ENCODE measurements around the gene PTPRT. TPM values are rescaled to one million over a fixed set of nuclear protein-coding genes. Genes with fewer than 3 reads are reported as not detected.

PTPRT gene
- total RNA-seq, 1 donor, result 0.72 TPM

- no peak overlapping the region for H3K4me3 ChIP-seq (ENCODE audit: low read depth, low read length)
- TF ChIP-seq, protein P1, sequence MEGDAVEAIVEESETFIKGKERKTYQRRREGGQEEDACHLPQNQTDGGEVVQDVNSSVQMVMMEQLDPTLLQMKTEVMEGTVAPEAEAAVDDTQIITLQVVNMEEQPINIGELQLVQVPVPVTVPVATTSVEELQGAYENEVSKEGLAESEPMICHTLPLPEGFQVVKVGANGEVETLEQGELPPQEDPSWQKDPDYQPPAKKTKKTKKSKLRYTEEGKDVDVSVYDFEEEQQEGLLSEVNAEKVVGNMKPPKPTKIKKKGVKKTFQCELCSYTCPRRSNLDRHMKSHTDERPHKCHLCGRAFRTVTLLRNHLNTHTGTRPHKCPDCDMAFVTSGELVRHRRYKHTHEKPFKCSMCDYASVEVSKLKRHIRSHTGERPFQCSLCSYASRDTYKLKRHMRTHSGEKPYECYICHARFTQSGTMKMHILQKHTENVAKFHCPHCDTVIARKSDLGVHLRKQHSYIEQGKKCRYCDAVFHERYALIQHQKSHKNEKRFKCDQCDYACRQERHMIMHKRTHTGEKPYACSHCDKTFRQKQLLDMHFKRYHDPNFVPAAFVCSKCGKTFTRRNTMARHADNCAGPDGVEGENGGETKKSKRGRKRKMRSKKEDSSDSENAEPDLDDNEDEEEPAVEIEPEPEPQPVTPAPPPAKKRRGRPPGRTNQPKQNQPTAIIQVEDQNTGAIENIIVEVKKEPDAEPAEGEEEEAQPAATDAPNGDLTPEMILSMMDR (IDR thresholded peaks at IDR 0.05; ENCODE audit: insufficient read depth, low read length), result no peak
- no peak for DNase-seq (ENCODE audit: low read depth)
Observed at GRCh38 chr20:42611889-42612837, 577.5 kb downstream of the PTPRT start.

DNA sequence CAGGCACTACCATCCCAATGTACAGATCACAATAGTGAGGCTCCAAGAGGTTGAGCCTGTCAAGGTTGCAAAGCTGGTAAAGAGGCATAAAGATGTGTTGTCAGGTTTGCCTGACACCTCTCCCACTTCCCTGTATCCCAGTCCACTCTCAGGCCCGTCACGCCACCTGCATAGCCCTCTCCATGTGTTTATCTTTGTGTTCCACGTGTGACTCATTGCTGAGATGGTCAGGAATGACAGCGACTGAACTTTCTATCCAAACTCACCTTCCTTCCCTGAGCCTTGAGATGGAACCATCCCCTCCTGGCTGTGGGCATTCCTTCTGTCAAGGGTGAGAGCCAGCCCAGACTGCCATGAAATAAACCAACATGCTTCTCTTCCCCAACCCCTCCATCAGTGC is 578.3 kb downstream of the PTPRT start:
- TF ChIP-seq, protein P1 (IDR thresholded peaks at IDR 0.05; ENCODE audit: insufficient read depth, low read length), result no peak
- H3K4me3 ChIP-seq (ENCODE audit: low read depth, low read length), result no peak overlapping the region
- DNase-seq (ENCODE audit: low read depth), result no peak

- TF ChIP-seq, protein P1 (IDR thresholded peaks at IDR 0.05; ENCODE audit: insufficient read depth, low read length), result no peak
- no peak for DNase-seq (ENCODE audit: low read depth)
Observed at GRCh38 chr20:42610070-42610469, 579.6 kb downstream of the PTPRT start.

GRCh38 chr20:42609618-42610017 is 580.1 kb downstream of the PTPRT start:
- DNase-seq (ENCODE audit: low read depth), result no peak
- no peak overlapping the region for H3K4me3 ChIP-seq (ENCODE audit: low read depth, low read length)
- TF ChIP-seq, protein P1 (IDR thresholded peaks at IDR 0.05; ENCODE audit: insufficient read depth, low read length), result no peak

More at GRCh38 chr20:42610070-42610469, 579.6 kb downstream of the PTPRT start:
- H3K4me3 ChIP-seq (ENCODE audit: low read depth, low read length), result no peak overlapping the region

DNA sequence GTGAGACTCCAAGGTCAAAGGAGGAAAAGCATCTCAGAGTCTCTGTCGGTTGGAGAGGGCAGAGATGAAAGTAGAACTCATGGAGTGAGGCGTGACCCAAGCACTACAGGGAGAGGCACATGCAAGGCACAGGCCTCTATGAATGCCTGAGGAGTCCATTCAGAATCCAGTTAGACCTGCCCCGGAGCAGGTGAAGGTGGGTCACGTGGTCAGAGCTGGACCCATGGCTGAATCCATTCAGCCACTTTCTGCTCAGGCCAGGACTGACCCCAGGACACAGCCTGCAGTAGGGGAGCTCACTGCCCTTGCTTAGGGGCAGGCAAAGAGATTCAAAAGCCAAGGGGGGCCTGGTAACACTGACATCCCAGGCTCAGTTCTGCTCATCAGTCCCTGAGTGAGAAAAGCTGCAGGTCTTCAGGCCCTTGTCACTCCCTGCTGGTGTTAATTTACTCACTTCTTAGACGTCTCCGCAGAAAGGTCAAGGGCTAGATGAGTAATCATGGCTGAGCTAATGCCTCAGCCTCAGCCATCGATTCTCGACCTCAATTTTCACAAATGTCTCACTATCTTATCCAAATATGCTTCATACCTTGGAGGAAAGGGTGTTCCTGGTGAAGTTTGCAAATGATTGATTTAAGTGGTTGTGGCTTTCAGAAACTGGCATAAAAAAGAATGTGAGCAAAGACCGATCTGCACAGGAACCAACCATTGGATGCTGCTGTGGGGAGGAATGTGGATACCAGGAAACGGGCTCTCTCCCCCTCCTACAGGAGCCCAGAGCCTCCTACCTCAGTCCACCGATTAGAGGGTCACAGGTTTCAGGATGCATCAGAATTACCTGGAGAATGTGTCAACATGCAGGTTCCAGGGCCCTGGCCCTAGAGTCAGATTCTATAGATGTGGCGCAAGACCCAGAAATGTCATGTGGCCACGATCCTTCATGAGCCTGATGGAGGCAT is 584.4 kb downstream of the PTPRT start:
- DNase-seq (ENCODE audit: low read depth), result no peak
- TF ChIP-seq, protein P1 (IDR thresholded peaks at IDR 0.05; ENCODE audit: insufficient read depth, low read length), result no peak
- H3K4me3 ChIP-seq (ENCODE audit: low read depth, low read length), result no peak overlapping the region

DNA sequence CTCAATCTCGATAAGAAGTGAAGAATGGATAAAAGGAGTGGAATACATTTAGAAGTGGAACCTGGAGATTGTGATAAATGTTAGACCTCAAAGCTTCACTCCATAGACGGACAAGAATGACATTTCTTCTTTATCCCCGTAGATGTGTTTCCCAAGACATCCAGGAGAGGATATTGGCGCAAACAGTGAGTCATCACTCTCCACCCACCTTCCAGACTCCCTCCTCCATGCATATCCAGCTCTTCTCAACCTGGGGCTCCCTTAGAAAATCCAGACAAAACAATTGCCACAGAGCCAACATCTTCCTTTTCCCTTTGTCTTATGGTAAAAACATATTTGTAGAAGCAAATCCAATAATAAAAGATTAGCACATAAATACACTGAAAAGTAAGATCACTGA is 586.1 kb downstream of the PTPRT start:
- no peak overlapping the region for H3K4me3 ChIP-seq (ENCODE audit: low read depth, low read length)
- TF ChIP-seq, protein P1 (IDR thresholded peaks at IDR 0.05; ENCODE audit: insufficient read depth, low read length), result no peak
- DNase-seq (ENCODE audit: low read depth), result no peak
